GM18520 (cell line): ENCODE data around the gene YEATS2.

Experiments used
- ATAC-seq: cut with Tn5 transposase; IDR thresholded peaks from one replicate; pipeline ENCODE4 v1.9.1; 2021; ENCODE audit not compliant: unreplicated experiment

YEATS2 gene

DNA sequence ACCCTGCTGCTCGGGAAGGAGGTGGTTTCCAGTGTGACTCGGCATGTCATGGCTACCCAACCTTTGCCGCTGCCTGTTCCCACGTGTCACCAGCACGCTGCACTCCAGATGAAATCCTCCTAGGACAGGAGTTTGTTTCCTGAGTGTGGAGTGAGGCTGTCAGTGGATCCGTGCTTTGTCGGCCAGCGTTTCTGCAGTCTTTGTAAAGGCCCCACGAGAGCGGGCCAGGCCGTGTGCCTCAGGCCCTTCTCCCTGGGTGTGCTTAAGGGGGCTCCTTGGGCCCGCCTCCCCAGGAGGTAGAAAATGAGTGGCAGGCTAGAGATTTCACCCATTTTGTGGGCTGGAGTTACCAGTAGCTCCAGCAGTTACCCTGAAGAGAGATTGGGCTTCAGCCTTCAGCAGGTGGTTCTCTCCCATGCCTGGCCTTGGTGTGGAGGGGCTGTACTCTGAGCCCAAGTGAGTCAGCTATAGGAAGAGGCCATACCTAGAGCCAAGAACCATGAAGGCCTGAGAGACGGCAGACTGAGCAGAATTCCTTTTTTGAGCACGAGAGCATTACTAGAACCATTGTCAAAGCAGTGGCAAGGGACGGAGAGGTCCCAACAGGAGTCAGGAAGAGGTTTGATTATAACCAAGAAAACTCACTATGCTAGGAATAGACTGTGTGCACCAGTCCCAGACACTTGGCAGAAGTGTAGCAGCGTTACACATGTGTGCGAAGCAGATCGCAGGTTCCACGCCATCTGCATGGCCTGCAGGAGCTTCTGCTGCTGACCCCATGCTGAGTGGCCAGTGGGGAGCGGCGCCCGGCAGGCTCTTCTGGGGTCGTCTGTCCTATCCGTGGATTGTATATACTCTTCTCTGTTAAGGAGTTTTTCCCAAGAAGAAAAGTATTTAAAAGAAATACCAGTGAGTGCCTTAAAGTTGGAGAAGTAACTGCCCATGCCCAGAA is 113.3 kb downstream of the YEATS2 start:
- ATAC-seq, result no peak

DNA sequence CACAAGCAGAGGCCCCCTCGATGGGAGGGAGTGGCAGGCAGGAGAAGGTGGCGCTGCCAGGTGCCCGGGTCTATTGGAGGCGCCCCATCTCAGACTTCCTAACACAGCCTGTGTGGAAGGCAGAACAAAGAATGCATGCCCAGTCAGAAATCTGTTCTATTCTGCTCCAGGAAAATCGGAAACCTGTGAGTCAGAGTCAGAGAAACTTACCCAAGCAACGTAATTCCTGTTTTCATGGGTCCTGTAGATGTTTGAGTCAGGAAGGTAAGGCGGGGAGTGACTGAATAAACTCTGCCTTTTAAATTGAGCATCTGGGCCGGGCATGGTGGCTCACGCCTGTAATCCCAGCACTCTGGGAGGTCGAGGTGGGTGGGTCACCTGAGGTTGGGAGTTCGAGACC is 114.0 kb downstream of the YEATS2 start:
- ATAC-seq, result no peak

DNA sequence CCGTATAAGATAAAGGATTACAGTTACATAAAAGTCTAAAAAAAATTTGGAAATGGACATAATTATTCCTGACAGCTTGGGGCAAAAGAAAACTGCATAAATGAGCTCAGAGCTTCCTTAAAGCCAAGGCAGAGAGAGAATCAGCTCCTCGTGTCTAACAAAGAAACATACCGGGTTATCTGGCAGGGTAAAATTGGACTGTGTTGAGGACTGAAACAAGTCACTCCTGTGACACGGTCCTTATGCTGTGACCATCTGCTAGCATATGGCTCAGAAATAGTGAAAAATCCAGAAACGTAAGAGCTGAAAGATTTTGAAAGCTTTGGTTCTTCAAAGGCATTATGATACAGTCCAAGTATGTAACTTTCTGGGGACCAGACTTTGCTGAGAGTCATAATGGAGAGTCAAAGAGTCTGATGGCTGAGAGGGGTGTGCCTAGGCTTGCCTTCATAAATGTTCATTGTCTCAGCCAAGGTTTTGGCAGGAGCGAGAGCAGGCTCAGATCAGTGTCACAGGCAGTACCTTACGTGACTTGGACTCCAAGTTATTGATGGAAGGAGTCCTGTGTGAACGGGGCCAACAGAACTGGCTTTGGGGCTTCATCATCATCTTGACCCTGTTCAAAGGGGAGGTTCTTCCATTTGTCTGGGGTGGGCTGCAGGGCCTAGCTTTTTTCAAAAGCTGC is 115.3 kb downstream of the YEATS2 start:
- ATAC-seq, result no peak

DNA sequence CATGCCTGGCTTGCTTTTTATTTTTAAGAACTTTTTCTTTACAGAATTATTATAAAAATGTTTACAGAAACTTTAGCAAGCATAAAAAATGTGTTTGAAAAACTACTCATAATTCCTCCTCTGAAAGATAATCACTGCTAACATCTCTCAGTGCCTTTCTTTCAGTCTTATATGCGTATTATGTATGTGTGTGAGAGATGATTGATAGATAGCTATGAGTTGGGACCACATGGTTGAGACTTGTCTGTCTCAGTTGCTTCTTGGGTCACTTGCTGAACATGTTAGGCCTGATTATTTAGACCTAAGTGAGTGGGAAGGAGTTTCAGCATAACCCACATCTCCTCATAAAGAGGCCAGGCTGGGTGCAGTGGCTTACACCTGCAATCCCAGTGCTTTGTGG is 116.6 kb downstream of the YEATS2 start:
- ATAC-seq, result no peak

DNA sequence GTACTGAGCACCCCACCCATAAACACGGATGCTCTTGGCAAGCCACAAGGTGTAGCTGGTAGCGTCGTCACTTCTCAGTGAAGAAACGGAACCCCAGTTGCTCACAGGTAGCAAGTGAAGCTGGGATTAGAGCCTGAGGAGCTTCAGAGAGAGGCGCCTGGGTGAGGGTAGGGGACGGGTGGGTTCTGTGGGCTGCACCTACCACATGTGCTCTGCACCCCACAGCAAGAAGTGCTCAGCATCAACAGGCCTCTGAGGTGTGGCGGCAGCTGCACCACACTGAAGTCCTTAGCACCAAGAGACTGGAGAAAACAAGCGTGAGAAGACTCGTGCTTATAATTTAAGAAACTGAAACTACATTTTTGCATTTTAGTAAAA is 118.0 kb downstream of the YEATS2 start:
- no peak for ATAC-seq

DNA sequence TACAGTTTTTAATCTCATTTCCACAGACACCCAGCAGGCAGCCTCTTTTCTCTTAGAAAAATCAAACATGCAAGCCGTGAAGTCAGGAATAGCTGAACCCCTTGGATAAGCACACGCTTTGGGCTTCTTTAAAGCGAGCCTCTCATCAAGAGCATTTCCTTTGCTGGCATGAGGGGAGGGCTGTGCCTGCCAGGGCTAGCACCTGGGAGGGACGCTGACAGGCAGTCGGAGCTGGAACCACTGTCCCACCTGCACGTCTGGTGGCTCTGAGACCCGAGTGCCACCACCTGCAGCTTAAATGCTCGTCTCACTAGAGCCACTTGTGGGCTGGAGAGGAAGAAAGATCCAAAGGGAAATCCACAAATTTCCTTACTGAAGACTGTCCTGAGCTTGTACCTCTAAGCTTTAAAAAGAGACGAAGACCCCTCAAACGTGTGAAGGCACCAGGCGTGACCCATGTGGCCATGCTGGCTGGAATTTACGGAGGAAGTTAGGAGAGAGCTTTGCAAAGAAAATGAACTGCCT is 118.4 kb downstream of the YEATS2 start:
- no peak for ATAC-seq

DNA sequence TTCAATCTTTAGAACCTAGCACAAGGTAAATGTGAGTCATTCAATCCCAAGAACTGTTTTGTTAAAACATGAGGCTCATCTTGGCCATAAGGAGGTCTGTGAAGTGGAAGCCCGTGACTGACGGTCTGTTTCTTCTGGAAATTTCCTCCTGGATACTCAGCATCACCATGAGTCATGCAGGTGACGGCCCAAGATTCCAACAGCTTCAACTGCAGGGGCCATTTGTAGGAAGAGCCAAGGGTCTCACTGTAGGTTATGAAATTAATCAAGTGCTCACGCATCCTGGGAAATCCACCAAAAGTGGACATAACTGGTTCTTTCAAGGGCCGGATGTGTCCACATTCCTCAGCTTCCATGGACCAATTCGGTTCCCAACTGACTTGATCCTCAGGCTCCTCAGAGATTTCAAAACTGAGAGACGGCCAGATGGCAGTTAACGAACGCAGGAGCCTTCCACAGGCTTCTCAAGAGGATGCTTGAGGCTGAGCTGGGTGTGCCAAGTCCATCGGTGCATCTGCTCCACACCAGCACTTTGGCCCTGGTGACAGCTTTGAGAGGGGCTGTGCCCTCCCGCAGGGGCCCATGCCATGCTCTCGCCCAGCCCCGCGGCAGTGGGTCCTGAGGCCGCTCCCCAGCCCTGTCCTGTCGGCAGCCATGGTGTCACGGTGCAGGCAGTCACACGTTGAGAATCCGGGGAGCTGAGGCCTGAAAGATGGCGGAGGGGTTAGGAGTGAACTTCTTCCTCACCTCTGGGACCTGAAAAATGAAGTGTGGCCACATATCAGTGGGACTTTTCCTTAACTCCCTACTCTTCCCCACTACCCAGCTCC is 119.3 kb downstream of the YEATS2 start:
- ATAC-seq, result no peak

DNA sequence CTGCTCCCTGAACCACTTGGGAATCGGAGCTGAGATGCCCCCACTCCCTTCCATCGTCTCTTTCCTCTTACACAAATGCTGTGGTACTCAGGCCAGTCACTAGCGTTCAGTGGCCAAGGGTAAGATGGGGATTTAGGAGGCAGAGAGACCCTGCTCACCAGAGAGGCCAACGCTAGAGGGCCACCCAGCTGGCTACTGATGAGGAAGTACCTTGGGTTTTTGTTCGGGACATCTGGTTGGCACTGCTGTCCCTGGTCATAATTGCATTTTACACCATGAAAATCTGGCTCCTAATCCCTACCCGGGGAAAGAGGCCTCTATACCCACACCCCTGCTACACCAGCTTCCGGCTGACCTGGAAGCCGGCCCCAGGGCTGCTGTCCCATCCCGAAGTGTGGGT is 120.0 kb downstream of the YEATS2 start:
- ATAC-seq, result no peak

DNA sequence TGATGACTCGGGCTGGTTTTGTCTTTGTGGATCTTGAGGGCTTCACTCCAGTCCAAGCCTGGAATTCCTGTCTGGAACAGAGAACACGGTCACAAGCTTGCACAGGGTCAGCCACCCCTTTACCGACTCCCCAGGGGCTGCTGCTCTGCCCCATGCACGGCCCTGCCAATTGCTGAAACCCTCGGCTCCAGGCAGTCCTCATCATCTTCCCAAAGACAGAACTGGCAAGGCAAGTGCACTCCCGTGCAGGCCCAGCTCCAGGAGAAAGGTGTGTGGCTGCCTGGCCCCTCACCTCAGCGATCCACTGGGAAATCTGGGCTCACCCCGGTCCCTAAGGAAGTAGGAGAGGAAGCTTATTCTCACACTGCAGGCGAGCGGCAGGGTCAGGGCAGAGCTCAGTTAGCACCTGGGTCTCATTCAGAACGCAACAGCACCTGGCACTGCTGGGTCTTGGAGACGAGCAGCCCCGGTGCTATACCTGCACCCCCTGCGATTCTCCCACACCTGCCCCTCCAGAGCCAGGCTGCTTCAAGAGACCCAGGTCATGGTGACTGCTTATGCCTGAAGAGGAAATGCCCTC is 120.5 kb downstream of the YEATS2 start:
- ATAC-seq, result no peak

DNA sequence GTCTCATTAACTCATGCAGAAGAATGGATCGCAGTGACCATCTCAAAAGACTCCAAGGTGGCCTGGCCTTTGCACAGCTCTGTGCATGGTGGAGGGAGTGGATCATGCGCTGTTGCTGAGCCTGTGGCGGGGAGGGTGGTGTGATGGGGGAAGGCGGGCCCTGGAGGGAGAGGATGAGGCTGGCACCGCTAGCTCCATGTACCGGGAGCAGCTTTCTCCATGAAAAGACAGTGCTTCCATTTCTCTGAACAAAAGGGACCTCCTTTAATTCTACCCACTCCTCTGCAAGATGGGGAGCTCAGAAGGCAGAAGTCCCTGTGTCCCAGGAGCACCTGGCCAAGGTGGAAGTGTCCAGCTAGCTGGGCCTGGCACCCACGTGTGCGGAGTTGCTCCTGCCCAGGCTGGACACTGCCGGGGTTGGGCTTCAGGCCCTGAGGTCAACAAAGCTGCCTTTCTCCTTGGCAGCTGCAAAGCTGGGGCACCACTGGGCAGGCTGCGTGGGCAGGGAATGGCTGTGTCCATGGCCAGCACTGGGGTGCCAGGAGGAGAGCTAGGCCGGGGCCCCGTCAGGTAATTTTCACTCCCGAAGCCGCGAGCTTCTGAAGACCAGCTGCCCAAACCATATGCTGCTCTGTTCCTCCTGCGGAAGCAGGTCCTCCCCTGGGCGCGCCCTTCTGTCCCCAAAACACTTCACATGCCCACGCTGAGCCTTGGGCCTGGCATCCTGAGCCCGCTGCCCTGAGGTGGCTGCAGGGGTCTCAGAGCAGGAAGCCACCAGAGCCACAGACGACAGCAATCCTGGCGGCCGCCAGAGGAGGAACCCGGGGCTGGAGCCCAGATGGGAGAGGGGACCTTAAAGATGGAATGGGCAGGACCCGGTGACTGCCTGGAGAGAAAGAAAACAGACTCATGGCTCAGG is 121.4 kb downstream of the YEATS2 start:
- ATAC-seq, result no peak

DNA sequence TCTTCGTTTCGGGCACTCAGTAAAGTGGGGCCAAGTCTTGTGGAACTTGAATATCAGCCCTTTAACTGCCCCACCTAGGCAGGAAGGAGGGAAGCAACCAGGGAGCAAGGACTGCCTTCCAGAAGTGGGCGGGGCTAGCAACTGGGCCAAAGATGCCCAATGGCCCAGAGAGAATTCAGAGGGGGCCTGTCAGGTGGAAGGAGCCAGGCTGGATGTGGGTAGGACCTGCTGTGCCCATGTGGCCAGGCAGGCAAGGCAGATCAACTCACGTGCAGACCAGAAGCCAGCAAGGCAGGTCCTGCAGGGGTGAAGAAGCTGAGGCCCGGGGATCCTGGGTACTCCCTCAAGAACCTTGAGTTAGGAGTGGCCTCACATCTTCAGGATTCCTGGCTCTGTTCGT is 122.2 kb downstream of the YEATS2 start:
- ATAC-seq, result no peak

DNA sequence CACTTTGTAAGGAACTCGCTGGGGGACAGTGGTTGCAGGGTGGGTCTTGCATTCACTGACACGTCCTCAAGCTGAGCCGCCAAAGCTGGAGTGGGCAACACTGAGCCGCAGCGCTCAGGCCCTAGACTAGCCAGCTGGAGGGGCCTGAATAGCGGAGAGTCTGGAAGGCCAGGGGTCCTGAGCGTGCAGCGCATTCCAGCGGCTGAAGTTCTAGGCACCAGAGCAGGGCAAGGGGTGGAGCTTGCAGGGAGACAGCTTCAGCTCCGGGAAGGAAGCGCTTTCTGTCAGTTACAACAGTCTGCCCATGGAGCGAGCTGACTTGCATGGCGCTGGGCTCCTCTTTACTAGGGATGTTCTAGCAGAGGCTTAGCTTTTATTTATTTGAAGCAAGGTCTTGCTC is 125.0 kb downstream of the YEATS2 start:
- no peak for ATAC-seq

DNA sequence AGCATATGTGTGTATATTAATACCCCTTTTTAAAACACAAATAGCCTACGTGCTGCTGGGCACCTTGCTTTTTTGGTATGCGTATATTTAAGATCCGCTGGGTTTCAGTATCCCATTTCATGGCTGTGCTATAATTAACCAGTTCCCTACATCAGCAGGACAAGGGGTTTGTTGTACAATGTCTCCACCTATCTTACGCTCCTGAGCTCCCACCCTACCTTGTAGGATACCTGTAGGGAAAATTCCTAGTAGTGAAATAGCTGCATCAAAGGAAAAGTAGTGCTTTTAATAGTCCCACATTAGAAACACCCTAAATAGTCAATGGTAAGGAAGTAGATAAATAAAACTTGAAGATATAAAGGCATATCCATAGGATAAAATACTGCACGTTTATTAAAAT is 126.4 kb downstream of the YEATS2 start:
- no peak for ATAC-seq

DNA sequence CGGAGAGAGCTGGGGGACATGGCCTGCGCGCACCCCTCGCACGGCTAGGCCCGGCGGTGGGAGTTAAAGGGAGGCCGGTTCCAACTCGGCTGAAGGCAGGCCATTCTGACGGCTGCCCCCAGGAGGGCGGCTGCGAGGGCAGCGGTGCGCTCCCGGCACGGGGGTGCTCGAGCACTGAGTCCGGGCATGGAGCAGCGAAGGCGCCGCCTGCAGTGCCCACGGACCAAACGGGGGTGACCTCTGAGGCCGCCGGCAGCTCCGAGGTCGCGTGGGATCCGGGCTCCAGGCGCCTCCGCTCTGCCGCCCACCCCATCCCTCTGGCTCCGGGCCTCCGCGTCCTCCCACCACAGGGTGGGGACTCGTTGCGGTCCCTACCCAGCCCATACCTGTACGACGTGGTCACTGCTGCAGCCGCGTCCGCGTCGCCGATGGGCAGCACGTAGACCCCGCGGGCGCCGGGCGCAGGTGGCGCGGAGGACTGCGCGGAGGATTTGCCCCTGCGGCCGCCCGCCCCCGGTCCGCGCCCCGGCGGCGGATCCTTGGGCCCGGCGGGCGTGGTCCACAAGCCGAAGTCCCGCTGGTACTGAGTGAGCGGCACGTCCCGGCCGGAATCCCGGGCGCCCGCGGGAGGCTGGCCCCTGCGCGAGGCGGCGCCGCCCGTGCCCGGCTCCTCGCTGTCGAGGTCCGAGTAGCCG is 127.3 kb downstream of the YEATS2 start:
- ATAC-seq, result no peak

DNA sequence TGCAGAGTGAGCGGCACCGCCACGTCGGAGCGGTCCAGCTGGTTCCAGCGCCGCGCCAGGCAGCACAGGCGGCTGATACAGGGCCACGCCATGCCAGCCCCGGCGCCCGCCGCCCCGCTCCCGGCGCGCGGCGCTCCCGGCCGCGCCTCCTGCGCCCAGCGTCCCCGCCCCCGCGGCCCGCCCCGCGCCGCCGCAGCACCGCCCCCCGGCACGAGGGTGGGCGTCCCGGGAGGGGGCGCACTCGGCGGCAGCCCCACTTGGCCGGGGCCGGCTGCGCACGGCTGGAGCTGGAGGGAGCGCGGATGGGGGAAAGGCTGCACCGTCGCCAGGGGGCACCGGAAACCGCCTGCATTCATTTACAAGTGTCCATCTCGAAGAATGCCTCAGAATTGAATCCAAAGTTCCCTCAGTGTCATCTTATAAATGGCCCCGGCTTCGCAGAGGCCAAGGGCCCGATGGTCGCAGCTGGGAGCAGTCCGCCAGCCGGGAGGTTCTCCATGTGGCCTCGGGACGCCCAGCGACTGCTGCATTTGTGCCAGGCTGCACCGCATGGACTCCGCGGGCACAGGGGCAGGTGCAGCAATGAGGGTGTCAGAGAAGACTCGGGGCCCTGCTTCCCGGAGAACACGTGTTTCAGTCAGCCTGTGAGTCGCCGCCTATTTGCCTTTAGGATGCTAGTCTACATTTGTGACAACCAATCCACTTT is 128.0 kb downstream of the YEATS2 start, which contains the start of gene MAP6D1:
MAP6D1 (minus strand) TSS at position 122 of the 706 bp plus-strand sequence; CDS start at position 92, 30 bp downstream.
- ATAC-seq, result no peak

DNA sequence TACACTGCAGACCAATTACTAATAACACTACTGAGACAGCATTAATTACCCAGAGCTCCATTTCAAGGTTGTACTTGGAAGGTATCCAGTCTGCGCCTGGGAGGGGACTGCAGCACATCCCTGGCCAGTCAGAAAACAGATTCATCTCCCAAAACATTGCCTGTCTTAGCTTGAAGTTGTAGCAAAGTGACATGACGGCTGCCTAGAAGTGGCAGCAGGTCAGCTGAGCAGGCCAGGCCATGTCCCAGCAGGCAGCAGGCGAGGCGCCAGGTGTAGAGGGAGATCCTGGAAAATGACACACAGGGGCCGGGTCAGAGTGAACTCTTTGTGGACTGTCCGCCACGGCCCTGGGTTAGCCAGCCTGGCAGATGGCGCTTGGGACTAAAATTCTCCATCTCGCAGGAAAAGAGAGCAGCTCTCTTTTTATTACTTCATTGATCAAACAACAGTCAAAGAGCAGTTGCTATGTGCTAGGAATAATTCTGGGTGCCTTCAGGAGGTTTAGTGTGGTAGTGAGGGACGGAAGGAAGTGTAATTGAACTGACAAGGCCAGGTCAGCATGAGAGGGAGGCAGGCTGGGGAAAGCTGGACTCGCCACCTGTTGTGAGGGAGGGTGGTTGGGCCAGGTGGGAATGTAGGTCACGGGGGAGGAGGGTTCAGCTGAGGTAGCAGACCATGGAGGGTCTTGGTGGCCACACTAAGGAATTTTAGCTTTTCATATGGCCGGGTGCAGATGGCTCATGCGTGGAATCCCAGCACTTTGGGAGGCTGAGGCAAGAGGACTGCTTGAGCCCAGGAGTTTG is 129.1 kb downstream of the YEATS2 start:
- ATAC-seq, result no peak

DNA sequence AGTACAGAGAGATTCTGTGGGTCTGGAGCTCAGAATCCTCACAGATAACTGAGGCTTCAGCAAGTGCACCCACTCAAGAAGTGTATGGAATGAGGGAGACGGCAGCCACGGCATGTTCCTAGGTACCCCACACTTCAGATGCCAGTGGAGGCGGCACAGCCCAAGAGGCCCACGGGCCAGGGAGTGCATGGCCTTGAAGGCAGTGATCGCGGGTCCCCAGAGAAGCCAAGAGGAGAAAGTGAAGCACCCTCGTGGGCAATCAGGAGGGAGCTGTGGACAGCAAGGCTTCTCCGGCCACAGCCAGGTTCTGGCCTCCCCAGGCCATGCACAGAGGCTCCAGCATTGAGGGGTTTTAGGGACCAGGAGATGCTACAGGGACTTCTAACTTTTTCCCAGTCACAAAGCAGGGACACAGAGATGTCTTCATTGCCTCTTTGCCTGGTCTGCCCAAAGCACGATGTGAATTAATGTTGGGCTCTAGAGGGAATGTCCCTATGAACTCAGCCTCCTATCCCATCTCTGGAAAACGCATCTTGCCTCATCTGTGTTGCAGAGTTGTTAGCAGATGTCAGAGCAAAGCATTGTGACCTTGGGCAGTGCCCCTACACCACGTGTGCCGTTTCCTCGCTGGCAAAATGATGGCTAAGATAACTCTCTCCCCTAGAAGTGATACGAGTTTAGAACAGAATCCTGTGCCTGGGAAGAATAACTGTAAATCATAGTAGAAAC is 130.4 kb downstream of the YEATS2 start:
- ATAC-seq, result no peak
